ENCODE data around the gene DAAM1.

Gene DAAM1

DNA sequence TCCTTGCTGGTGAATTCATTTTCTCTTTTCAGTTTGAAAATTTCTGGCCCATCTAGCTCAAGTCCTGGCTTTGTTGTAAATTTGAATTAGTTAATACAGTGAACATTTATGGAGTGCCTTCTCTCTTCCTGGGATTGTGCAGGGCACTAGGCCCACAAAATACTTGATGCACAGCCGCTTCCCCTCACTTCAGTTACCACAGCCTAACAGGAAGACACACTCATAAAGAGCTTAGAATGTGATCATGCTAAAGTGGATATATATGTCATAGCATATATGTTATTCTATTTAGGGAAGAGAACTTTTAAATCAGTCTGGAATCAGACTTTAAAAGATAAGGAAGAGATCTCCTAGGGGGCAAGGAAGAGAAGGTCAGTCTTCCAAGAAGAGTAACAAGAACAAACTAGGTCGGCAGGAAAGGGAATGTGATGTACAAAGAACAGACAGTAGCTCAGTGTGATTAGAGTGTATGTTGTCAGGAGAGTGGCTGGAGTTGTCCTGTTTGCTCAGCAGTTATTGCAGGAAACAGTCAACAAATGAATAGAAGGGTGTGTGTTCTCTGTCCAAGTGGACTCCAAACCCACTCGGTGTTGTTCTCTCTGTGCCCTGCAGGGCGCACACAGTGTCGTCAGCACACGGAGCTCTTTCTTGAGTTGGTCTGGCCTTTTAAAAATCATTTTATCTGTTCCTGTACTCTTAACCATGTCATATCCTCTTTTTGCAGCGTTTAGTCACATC, 74.4 kb downstream of the DAAM1 start:
- H3K4me2 ChIP-seq (ENCODE audit: low read length, poor library complexity, severe bottlenecking), result no peak overlapping the region
- H4K8ac ChIP-seq (ENCODE audit: low read length), result no peak overlapping the region
- peak; percentile 65 for DNase-seq
- H3K4me1 ChIP-seq (ENCODE audit: control insufficient read depth, insufficient read depth, low read depth, low read length), result no peaks in the 10 kb centered on the region
- H3K18ac ChIP-seq (ENCODE audit: low read depth in 1 of 2, low read length in 2 of 2), result no peak overlapping the region
- no peaks in the 10 kb centered on the region for H3K27me3 ChIP-seq (ENCODE audit: control insufficient read depth in 1 of 2, insufficient read depth in 1 of 2, low read length in 2 of 2)
- H3K36me3 ChIP-seq (ENCODE audit: control insufficient read depth in 1 of 2, insufficient read depth in 2 of 2, low read depth in 1 of 2, low read length in 2 of 2), result peaks cover 7 to 27% of the 10 kb centered on the region in 2 experiments
- H4K91ac ChIP-seq (ENCODE audit: low read length), result no peak overlapping the region
- H3K9ac ChIP-seq (ENCODE audit: low read length), result no peak overlapping the region
- no peak overlapping the region for H2BK12ac ChIP-seq (ENCODE audit: low read length in 2 of 2)
- H3K14ac ChIP-seq (ENCODE audit: low read length in 2 of 2), result no peak overlapping the region
- no peak overlapping the region for H2BK15ac ChIP-seq (ENCODE audit: low read depth, poor library complexity, severe bottlenecking)
- H3K4ac ChIP-seq (ENCODE audit: low read depth in 1 of 2, low read length in 2 of 2), result no peak overlapping the region
- peaks cover 13% of the 10 kb centered on the region for H3K79me1 ChIP-seq (replicated peaks; ENCODE audit: low read length, poor library complexity, severe bottlenecking)
- H3K9me3 ChIP-seq (ENCODE audit: control insufficient read depth, low read length), result no peaks in the 10 kb centered on the region
- no peak overlapping the region for H2AK5ac ChIP-seq (ENCODE audit: low read length, severe bottlenecking)
- H3K23ac ChIP-seq (ENCODE audit: low read length in 2 of 2), result no peak overlapping the region
- H3K27ac ChIP-seq (ENCODE audit: low read length, poor library complexity, severe bottlenecking), result no peak overlapping the region
- H3K4me3 ChIP-seq (ENCODE audit: insufficient read depth in 1 of 2, low read depth in 1 of 2, low read length in 2 of 2), result no peak overlapping the region
- no peak overlapping the region for H2BK5ac ChIP-seq (ENCODE audit: low read depth, low read length, poor library complexity, severe bottlenecking)
- H2AFZ ChIP-seq (ENCODE audit: low read depth, low read length), result no peak overlapping the region
- H2BK120ac ChIP-seq (ENCODE audit: low read depth, low read length), result no peak overlapping the region
- 45% methylated on average over 6 of the region's 7 CpGs for WGBS

DNA sequence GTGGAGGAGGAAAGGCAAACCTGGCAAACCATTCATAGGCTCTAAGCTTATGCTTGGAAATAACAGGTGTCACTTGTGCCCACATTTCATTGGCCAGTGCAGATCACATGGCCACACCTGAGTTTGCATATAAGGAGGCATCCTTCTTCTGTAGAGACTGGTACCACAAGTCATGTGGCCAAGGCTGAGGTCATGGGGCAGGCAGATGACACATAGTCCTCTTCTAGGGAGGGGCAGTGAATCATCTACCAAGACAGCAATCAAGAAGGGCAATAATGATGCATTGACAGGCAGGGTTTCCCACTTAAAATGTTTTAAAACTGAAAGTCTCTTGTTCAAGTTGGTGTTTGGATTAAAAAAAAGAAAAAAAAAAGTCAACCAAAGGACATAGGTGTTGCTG, 77.3 kb downstream of the DAAM1 start:
- H2BK12ac ChIP-seq (ENCODE audit: low read length in 2 of 2), result no peak overlapping the region
- H4K91ac ChIP-seq (ENCODE audit: low read length), result no peak overlapping the region
- H4K8ac ChIP-seq (ENCODE audit: low read length), result no peak overlapping the region
- no peak for DNase-seq
- peaks cover 7 to 36% of the 10 kb centered on the region in 2 experiments for H3K36me3 ChIP-seq (ENCODE audit: control insufficient read depth in 1 of 2, insufficient read depth in 2 of 2, low read depth in 1 of 2, low read length in 2 of 2)
- no peak overlapping the region for H2AK5ac ChIP-seq (ENCODE audit: low read length, severe bottlenecking)
- no peak overlapping the region for H3K4me2 ChIP-seq (ENCODE audit: low read length, poor library complexity, severe bottlenecking)
- H2BK15ac ChIP-seq (ENCODE audit: low read depth, poor library complexity, severe bottlenecking), result no peak overlapping the region
- no peak overlapping the region for H2BK5ac ChIP-seq (ENCODE audit: low read depth, low read length, poor library complexity, severe bottlenecking)
- no peak overlapping the region for H2BK120ac ChIP-seq (ENCODE audit: low read depth, low read length)
- H3K18ac ChIP-seq (ENCODE audit: low read depth in 1 of 2, low read length in 2 of 2), result no peak overlapping the region
- no peak overlapping the region for H2AFZ ChIP-seq (ENCODE audit: low read depth, low read length)
- no peaks in the 10 kb centered on the region for H3K9me3 ChIP-seq (ENCODE audit: control insufficient read depth, low read length)
- H3K23ac ChIP-seq (ENCODE audit: low read length in 2 of 2), result no peak overlapping the region
- no peak overlapping the region for H3K4ac ChIP-seq (ENCODE audit: low read depth in 1 of 2, low read length in 2 of 2)
- H3K4me1 ChIP-seq (ENCODE audit: control insufficient read depth, insufficient read depth, low read depth, low read length), result no peaks in the 10 kb centered on the region
- H3K27me3 ChIP-seq (ENCODE audit: control insufficient read depth in 1 of 2, insufficient read depth in 1 of 2, low read length in 2 of 2), result no peaks in the 10 kb centered on the region
- no peak overlapping the region for H3K4me3 ChIP-seq (ENCODE audit: insufficient read depth in 1 of 2, low read depth in 1 of 2, low read length in 2 of 2)
- no peak overlapping the region for H3K9ac ChIP-seq (ENCODE audit: low read length)
- no peak overlapping the region for H3K14ac ChIP-seq (ENCODE audit: low read length in 2 of 2)
- peaks cover 4% of the 10 kb centered on the region for H3K79me1 ChIP-seq (replicated peaks; ENCODE audit: low read length, poor library complexity, severe bottlenecking)
- H3K27ac ChIP-seq (ENCODE audit: low read length, poor library complexity, severe bottlenecking), result no peak overlapping the region

DNA sequence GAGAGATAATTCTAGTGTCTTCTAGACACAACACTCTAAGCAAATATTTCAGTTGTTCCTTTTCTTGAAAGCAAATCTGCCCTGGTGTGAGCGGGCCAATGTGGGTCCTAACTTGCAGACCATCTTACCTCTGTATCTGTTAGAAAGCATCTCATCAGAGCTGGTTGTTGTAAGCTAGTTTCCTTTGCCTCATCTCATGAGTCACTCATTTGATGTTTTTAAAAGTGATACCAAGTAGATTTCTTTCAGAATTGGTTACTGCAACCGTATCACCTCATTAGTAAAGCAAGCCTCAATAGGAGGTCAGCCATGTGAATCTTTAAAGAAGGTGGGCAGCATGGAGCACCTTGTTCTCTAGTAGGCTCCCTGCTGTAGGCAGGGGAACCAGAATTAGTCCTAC, 78.6 kb downstream of the DAAM1 start:
- H3K27ac ChIP-seq (ENCODE audit: low read length, poor library complexity, severe bottlenecking), result no peak overlapping the region
- H2BK120ac ChIP-seq (ENCODE audit: low read depth, low read length), result no peak overlapping the region
- no peak overlapping the region for H3K23ac ChIP-seq (ENCODE audit: low read length in 2 of 2)
- no peaks in the 10 kb centered on the region for H3K4me1 ChIP-seq (ENCODE audit: control insufficient read depth, insufficient read depth, low read depth, low read length)
- peaks cover 2% of the 10 kb centered on the region for H3K79me1 ChIP-seq (replicated peaks; ENCODE audit: low read length, poor library complexity, severe bottlenecking)
- H3K9me3 ChIP-seq (ENCODE audit: control insufficient read depth, low read length), result no peaks in the 10 kb centered on the region
- H4K91ac ChIP-seq (ENCODE audit: low read length), result no peak overlapping the region
- H3K27me3 ChIP-seq (ENCODE audit: control insufficient read depth in 1 of 2, insufficient read depth in 1 of 2, low read length in 2 of 2), result no peaks in the 10 kb centered on the region
- no peak overlapping the region for H3K4ac ChIP-seq (ENCODE audit: low read depth in 1 of 2, low read length in 2 of 2)
- H2BK12ac ChIP-seq (ENCODE audit: low read length in 2 of 2), result no peak overlapping the region
- WGBS, result 94% methylated on average over 2 of the region's 2 CpGs
- H2BK15ac ChIP-seq (ENCODE audit: low read depth, poor library complexity, severe bottlenecking), result no peak overlapping the region
- H3K36me3 ChIP-seq (ENCODE audit: control insufficient read depth in 1 of 2, insufficient read depth in 2 of 2, low read depth in 1 of 2, low read length in 2 of 2), result peaks cover 7 to 36% of the 10 kb centered on the region in 2 experiments
- no peak overlapping the region for H3K9ac ChIP-seq (ENCODE audit: low read length)
- no peak for DNase-seq
- no peak overlapping the region for H3K14ac ChIP-seq (ENCODE audit: low read length in 2 of 2)
- no peak overlapping the region for H4K8ac ChIP-seq (ENCODE audit: low read length)
- H2BK5ac ChIP-seq (ENCODE audit: low read depth, low read length, poor library complexity, severe bottlenecking), result no peak overlapping the region
- no peak overlapping the region for H3K4me2 ChIP-seq (ENCODE audit: low read length, poor library complexity, severe bottlenecking)
- no peak overlapping the region for H2AFZ ChIP-seq (ENCODE audit: low read depth, low read length)
- H3K18ac ChIP-seq (ENCODE audit: low read depth in 1 of 2, low read length in 2 of 2), result no peak overlapping the region
- no peak overlapping the region for H2AK5ac ChIP-seq (ENCODE audit: low read length, severe bottlenecking)
- H3K4me3 ChIP-seq (ENCODE audit: insufficient read depth in 1 of 2, low read depth in 1 of 2, low read length in 2 of 2), result no peak overlapping the region

DNA sequence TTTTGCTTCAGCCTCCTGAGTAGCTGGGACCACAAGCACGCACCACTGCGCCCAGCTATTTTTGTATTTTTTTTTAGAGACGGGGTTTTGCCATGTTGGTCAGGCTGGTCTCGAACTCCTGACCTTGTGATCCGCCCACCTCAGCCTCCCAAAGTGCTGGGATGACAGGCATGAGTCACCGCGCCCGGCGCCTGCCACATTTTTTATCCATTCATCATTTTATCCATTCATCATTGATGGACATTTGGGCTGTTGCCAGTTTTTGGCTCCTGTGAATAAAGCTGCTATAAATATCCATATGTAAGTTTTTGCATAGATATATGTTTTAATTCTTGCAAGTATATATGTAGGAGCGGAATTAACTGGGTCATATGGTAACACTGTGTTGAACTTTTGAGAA, 79.5 kb downstream of the DAAM1 start:
- H3K4me3 ChIP-seq (ENCODE audit: insufficient read depth in 1 of 2, low read depth in 1 of 2, low read length in 2 of 2), result no peak overlapping the region
- H4K8ac ChIP-seq (ENCODE audit: low read length), result no peak overlapping the region
- H3K4me1 ChIP-seq (ENCODE audit: control insufficient read depth, insufficient read depth, low read depth, low read length), result no peaks in the 10 kb centered on the region
- WGBS, result 91% methylated on average over 5 of the region's 10 CpGs
- DNase-seq, result no peak
- H3K4ac ChIP-seq (ENCODE audit: low read depth in 1 of 2, low read length in 2 of 2), result no peak overlapping the region
- no peak overlapping the region for H2AK5ac ChIP-seq (ENCODE audit: low read length, severe bottlenecking)
- no peak overlapping the region for H3K18ac ChIP-seq (ENCODE audit: low read depth in 1 of 2, low read length in 2 of 2)
- no peak overlapping the region for H3K4me2 ChIP-seq (ENCODE audit: low read length, poor library complexity, severe bottlenecking)
- no peak overlapping the region for H3K14ac ChIP-seq (ENCODE audit: low read length in 2 of 2)
- no peak overlapping the region for H3K27ac ChIP-seq (ENCODE audit: low read length, poor library complexity, severe bottlenecking)
- H3K23ac ChIP-seq (ENCODE audit: low read length in 2 of 2), result no peak overlapping the region
- H2BK12ac ChIP-seq (ENCODE audit: low read length in 2 of 2), result no peak overlapping the region
- no peak overlapping the region for H2BK5ac ChIP-seq (ENCODE audit: low read depth, low read length, poor library complexity, severe bottlenecking)
- peaks cover 7 to 36% of the 10 kb centered on the region in 2 experiments for H3K36me3 ChIP-seq (ENCODE audit: control insufficient read depth in 1 of 2, insufficient read depth in 2 of 2, low read depth in 1 of 2, low read length in 2 of 2)
- peaks cover 4% of the 10 kb centered on the region for H3K79me1 ChIP-seq (replicated peaks; ENCODE audit: low read length, poor library complexity, severe bottlenecking)
- no peak overlapping the region for H2AFZ ChIP-seq (ENCODE audit: low read depth, low read length)
- H3K27me3 ChIP-seq (ENCODE audit: control insufficient read depth in 1 of 2, insufficient read depth in 1 of 2, low read length in 2 of 2), result no peaks in the 10 kb centered on the region
- no peak overlapping the region for H2BK120ac ChIP-seq (ENCODE audit: low read depth, low read length)
- no peak overlapping the region for H2BK15ac ChIP-seq (ENCODE audit: low read depth, poor library complexity, severe bottlenecking)
- no peak overlapping the region for H4K91ac ChIP-seq (ENCODE audit: low read length)
- H3K9ac ChIP-seq (ENCODE audit: low read length), result no peak overlapping the region
- no peaks in the 10 kb centered on the region for H3K9me3 ChIP-seq (ENCODE audit: control insufficient read depth, low read length)
